ENCODE data around the gene PITX1.

DNA sequence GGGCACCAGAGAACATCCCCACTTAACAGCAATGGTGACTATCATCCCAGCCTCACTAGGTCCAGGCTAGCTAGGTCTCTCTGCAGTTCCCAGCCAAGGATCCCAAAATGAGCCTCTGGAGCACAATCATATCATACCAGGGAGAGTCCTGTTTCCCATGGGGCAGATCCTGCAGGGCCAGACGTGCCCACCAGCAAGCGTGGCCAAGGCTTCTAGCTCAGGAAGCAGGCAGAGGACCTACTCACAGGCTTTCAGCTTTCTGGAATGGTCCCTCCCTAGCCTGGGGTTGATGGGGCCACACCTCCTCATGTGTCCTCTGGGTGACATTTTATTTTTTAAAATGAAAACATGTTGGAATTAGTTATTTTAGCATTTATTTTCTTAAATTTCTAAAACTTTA is 45.7 kb upstream of the PITX1 start:
- TF ChIP-seq, protein P1, sequence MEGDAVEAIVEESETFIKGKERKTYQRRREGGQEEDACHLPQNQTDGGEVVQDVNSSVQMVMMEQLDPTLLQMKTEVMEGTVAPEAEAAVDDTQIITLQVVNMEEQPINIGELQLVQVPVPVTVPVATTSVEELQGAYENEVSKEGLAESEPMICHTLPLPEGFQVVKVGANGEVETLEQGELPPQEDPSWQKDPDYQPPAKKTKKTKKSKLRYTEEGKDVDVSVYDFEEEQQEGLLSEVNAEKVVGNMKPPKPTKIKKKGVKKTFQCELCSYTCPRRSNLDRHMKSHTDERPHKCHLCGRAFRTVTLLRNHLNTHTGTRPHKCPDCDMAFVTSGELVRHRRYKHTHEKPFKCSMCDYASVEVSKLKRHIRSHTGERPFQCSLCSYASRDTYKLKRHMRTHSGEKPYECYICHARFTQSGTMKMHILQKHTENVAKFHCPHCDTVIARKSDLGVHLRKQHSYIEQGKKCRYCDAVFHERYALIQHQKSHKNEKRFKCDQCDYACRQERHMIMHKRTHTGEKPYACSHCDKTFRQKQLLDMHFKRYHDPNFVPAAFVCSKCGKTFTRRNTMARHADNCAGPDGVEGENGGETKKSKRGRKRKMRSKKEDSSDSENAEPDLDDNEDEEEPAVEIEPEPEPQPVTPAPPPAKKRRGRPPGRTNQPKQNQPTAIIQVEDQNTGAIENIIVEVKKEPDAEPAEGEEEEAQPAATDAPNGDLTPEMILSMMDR (IDR thresholded peaks at IDR 0.05), result no peak
- no peak for TF ChIP-seq POLR2A (IDR thresholded peaks at IDR 0.05)
